ENCODE data around the gene MED8.
"Not testable (repeated sequence)": the region's sequence is repeated elsewhere in the genome, so short reads cannot be mapped to it uniquely, and the experiment has no call there.

The MED8 gene

DNA sequence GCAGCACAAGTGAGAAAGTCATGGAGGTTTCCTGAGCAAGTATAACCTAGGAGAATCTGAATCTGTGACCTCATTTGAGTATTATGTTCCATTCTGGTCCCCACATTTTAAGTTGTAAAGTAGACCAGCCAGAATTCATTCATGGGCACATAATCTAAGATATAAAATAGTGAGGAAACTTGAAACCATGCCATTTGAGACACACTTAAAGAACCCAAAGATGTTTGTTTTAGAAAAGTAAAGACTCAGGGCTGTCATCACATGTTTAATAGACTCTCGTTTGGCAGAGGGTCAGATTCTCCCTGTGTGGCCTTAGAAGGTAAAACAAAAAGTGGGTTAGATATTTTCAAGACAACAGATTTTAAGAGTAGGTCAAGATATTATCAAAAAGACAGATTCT, 6.5 kb upstream of the MED8 start:
- intact Hi-C loops (cut with DNase I) = no loop called here
- DNase-seq = no peak

DNA sequence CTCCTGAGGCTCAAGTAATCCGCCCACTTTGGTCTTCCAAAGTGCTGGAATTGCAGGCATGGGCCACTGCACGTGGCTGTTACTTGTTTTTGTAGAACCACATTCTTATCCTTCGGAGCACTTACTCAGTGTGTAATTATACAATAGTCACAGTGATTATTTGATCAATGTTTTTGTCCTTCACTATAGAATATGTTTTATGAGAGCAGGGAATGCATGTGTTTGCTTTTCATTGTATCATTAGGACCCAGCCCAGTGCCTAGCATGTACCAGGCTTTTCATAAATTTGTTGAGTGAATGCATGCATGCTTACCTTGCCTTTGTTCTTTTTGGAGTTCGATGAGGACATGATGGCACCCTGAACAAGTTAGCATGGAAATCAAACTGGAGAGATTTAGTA, 5.9 kb upstream of the MED8 start:
- no peak for DNase-seq
- intact Hi-C loops (cut with DNase I) = no loop called here

DNA sequence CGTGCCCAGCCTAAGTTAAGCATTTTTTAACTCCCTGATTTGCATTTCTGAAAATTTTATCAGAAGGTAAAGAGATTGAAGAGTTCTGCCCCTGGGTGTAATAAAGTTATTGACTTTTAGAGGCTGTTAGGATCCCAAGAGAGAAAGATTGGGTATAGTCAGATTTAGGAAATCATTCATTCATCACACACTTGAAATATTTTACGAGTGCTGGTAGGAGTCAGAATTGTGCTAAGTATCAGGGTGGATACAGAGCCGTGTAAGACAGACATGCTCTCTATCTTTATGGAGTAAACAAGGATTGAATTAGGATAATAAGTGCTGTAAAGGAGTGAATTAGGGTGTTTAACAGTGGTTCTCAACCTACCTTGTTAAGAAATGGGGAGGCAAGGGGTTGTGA, 3.1 kb upstream of the MED8 start:
- no peak for DNase-seq
- intact Hi-C loops (cut with DNase I) = no loop called here

DNA sequence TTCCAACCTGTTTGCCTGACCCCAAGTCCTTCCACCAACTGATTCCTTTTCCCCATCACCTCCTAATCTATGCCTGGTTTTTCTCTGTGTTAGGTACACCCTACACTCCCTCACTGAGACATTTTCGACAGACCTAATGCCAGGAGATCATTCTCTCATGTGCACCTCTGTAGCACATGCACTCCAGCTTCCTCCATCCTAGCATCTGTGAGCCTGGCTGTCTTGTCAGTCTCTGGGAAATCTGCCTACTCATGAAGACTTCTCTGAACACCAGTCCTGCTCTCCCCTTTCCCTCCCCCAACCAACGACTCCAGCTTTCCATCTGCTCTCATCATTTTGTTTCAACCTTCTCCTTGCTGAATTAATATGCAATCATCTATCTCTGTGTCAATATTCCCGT, 987 bp downstream of the MED8 start:
- peak in 11 of 42 donors; percentile 12 to 61 (median 23) for DNase-seq
- intact Hi-C loops (cut with DNase I) = loop anchor here (5.0 to 10.0 kb wide), 2 partner anchors 56 to 151 kb away; no protein-coding TSS in a partner anchor

DNA sequence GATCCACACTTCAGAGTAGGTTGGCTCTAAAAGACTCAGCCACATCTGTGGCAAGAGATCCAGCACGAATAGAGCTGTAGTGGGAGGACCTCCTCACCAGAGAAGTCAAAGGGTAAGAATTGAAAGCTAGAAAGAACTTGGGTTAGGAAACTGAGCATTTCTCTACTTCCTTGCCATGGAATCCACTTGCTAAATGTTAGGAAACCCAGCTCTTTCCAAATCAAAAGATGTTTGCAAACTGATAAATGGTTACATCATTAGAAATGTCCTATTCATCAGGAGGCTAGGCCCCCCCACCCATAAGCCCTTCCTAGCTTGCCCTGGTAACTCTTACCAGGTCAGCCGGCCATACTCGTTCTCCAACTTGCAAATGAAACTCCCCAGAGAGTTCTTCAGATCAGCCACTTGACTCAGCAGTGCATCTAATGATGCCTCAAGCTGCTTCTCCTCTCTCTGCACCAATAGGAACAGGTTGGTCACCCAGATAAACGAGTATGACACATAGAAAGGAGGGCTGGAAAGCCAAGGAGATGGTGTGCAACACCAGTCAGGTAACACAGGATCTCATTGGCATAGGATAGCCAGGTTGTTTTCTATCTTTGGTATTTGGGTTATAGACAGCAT, 1.5 kb downstream of the MED8 start:
- no peak for DNase-seq
- intact Hi-C loops (cut with DNase I) = loop anchor here (5.0 to 10.0 kb wide), 2 partner anchors 57 to 151 kb away; no protein-coding TSS in a partner anchor

DNA sequence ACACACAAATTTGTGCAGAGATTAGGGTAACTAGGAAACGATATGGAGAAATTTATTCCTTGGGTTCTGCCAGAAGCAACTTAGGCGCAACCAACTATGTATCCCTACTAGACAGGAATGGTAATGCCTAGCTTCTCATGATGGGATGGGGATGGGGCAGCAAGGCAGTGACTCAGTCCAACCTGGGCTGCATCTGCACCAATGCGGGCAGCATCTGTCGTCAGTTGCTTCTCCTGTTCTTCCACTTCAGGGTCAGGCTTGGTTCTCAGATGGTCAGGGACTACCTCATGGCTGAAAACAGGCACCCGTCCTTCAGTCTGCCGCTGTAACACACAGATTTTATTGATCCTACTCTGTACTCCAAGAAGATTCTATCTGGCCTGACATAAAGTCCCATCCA, 2.9 kb downstream of the MED8 start:
- DNase-seq = no peak
- intact Hi-C loops (cut with DNase I) = loop anchor here (5.0 to 10.0 kb wide), 2 partner anchors 58 to 149 kb away; no protein-coding TSS in a partner anchor

DNA sequence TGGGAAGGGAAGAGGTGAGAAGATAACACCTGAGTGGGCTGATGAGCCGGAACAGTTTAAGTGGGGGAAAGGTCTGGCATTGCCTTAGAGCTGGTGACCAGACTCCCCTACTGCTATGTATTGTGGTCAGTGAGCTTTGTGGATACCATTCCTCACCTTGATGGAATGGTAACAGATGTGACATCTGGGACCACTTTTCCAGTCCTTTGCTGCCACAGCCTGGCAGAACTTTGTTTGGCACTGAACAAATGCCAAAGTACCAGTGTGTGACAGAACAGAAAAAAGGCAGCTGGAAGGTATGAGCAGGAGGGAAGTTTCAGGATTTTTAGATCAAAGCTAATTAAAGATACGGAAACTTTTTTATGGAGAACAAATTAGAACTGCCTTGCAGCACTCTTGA, 6.2 kb downstream of the MED8 start:
- intact Hi-C loops (cut with DNase I) = loop anchor here (10.0 kb wide), 1 partner anchor 61 kb away; no protein-coding TSS in a partner anchor
- DNase-seq = peak in 38 of 42 donors; percentile 26 to 83 (median 60)

DNA sequence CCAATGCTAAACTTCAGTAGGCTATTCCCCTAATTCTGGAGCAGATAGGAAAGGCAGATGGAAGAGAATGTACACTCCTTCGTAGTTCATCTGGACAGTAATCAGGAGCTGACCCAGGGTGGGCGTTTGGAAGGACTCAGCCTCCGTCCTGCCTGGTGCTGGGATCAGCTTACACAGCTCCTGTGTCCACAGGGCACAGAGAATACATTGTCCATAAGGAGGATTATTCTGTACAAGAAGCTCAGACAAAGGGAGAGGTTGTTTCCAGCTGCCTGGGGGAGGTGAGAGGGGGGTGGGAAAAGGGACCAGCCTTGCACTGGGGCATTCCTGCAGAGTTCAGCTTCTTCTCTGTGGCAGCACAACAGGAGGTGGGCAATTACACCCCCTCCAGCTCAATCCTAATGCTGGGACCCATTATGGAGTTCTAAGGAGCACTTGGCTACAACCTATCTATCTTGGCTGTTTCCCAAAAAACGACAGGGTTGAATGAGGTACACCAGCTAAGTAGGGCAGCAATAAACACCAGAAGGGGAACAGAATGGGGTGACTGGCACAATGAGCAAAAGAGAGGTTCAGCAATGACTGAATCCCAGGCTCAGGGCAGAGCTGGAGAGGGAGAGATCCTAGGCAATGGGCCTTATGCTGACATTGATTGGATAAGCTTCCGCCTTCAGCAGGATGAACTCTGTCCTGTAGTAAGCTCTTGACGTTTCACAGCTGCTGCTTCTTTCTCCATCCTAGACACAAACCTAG, 7.4 kb downstream of the MED8 start:
- DNase-seq = peak; percentile 41 to 88 (median 74)
- intact Hi-C loops (cut with DNase I) = loop anchor here (10.0 kb wide), 1 partner anchor 63 kb away; no protein-coding TSS in a partner anchor

DNA sequence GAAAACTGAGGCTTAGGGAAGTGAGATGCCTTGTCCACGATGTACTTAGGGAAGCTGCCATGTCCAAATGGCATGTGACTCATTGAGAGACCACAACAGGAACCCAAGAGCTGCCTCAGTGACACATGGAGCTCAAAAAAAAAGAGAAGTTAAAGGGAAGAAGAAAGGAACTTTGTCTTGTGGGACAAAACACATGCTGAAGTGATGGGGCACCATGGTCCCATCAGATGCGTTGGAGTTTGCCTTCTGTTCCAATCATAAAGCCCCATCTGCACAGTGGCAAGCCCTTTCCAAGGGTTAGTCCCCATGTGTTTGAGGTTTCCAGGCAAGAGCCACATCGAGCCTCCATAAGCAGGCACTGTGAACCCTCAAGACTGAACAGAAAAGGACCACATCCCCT, 8.0 kb downstream of the MED8 start:
- intact Hi-C loops (cut with DNase I) = loop anchor here (10.0 kb wide), 1 partner anchor 63 kb away; no protein-coding TSS in a partner anchor
- peak in 25 of 42 donors; percentile 16 to 75 (median 37) for DNase-seq

DNA sequence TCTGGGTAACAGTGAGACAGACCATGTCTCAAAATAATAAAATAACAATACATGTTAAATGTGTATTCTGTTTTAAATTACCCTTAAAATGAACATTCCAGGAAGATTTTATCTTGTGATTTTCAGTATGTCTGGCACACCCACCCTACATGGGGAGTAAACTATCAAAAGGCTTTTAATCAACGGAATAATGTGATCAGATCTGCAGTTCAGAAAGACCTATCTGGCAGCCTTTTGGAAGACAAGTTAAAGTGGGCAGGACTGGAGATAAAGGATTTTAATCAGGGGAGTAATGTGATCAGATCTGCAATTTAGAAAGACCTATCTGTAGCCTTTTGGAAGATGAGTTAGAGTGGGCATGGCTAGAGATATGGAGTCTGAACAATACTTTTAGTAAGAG, 10.1 kb downstream of the MED8 start:
- intact Hi-C loops (cut with DNase I) = no loop called here
- DNase-seq = no peak

DNA sequence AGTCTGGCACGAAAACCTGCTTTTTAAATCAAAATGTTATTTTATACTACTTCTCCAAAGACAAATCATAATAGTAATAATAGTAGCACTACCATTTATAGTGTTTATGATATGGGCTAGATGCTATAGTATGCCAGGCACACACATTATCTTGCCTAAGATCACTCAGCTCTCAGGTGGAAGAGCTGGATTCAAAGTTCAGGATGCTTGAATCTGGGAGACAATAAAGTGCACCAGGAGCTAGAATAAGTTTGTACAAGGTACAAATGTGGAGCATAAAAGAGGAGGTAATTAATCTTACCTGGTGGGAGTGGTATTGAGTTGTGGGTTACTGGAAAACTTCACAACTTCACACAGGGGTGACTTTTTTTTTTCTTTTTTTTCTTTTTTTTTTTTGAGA, 11.8 kb downstream of the MED8 start:
- DNase-seq = no peak
- intact Hi-C loops (cut with DNase I) = no loop called here

DNA sequence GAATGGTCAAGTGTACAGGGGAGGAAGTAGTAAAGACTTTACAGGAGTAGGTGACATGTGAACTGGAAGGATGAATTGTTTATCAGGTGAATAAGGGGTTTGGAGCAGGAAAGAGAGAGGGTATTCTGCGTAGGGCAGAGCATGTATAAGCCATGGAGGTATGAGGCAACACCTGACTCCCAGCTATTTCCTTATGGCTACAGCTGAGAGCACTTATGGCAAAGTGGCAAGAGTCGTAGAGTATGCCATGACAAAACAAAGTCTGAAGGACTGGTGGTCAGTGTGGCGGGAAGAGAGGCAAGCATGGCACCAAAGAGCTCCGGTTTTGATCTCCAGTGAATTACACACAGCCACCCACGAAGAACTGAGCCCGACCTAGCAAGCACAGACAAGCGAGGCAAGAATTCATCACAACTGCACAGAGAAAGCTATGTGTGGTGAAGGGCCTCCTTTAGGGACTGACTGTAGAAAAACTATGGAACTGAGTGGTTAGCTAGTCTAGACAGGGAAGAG, 12.8 kb downstream of the MED8 start:
- intact Hi-C loops (cut with DNase I) = no loop called here
- no peak for DNase-seq

DNA sequence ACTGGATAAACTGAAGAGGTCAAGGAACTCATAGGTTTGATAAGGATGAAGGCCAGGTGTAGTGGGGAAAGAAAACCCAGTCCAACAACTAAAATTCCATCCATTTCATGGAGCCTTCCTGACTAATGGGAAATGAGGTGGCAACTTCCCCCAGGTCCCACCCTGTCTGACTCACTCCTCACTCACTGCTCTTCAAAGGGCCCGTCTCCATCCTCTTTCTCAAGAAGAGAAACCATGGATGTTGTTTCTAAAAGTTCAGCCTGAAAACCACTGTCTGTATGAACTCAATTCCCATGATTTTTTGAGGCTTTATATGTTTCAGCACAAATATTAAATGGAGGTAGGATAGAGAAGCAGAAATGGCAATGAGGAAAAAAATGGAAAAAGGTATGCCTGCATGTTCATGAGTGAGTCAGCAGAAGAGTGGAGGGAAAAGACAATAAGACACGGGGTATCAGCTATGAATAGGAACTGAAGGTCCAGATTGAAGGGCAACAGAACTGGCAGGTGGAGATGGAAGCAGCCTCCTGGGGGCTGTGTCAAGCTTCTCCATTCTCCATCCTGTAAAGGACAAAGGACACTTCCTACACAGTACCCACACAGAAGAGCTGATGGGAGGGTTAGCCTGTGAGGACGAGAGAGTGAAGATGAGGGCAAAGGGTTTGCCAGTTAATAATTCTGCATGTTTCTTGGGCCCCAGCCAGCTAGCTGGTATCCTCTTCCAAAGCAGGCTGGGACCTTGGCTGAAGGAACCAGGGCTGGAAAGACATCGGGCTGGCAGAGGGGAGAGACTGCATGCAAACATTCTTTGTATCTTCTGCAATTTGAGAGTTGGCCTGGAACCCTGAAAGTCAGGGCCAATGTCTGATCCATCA, 16.3 kb downstream of the MED8 start:
- peak in 8 of 42 donors; percentile 15 to 68 (median 36) for DNase-seq
- intact Hi-C loops (cut with DNase I) = no loop called here

DNA sequence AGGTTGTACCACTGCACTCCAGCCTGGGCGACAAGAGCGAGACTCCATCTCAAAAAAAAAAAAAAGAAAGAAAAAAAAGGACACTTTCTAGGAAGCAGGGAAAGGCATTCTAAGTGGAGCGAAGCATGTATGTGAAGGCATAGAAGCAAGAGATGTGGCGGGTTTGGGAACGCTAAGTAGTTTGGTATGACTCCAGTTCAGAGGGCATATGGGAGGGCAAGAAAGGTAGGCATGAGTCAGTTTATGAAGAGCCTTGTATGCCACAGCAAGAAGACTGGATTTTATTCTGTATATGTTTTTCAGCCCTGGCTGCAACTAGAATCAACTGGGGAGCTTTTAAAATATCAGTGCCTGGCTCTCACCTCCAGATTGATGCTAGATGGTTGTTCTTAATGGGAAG, 17.4 kb downstream of the MED8 start:
- DNase-seq = no peak

DNA sequence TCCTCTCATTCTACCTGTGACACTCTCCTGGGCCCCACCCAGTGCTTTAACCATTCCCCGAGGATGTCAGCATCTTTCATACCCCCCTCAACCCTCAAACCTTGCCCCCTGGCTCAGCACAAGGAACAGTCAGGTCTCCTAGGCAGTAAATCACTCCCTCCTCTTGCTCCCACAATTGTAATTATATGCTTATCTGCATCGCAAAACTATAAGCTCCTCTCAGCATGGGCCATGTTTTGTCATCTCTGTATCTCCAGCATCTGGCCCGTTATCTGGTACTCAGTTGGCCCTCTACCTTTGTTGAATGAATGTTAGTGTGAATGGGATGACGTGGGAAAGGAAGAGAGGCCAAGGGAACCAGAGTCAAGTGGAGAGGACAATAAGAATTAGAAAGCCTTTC, 19.0 kb downstream of the MED8 start:
- no peak for DNase-seq
- intact Hi-C loops (cut with DNase I) = no loop called here

More for the DNA sequence above, 17.4 kb downstream of the MED8 start:
- intact Hi-C loops (cut with DNase I) = no loop called here

DNA sequence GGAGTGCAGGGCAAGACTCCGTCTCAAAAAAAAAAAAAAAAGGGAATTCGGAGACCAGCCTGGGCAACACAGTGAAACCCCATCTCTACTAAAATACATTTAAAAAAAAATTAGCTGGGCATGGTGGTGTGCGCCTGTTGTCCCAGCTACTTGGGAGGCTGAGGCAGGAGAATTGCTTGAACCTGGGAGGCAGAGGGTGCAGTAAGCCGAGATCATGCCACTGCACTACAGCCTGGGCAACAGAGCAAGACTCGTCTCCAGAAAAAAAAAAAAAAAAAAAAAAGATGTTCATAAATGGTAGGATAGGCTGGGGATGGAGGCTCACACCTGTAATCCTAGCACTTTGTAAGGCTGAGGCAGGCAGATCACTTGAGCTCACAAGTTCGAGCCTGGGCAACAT, 19.8 kb downstream of the MED8 start:
- DNase-seq; intact Hi-C loops (cut with DNase I): not testable (repeated sequence)

DNA sequence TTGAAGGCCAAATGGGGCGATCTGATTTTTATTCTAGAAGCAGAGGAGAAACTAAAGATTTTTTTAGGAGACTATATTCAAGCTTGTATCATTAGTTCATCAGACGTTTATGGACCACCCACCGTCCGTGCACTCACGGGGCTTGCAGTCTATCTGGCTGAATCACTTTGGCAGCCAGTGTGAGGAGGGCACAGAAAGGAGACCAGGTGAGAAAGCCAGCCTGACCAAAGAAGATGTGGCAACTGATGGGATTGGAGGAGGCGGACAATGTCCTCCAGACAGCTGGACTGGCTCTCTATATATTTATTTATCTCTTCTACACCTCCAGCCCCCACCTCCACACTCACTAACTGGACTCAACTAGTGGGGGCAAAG, 21.0 kb downstream of the MED8 start:
- DNase-seq = no peak

DNA sequence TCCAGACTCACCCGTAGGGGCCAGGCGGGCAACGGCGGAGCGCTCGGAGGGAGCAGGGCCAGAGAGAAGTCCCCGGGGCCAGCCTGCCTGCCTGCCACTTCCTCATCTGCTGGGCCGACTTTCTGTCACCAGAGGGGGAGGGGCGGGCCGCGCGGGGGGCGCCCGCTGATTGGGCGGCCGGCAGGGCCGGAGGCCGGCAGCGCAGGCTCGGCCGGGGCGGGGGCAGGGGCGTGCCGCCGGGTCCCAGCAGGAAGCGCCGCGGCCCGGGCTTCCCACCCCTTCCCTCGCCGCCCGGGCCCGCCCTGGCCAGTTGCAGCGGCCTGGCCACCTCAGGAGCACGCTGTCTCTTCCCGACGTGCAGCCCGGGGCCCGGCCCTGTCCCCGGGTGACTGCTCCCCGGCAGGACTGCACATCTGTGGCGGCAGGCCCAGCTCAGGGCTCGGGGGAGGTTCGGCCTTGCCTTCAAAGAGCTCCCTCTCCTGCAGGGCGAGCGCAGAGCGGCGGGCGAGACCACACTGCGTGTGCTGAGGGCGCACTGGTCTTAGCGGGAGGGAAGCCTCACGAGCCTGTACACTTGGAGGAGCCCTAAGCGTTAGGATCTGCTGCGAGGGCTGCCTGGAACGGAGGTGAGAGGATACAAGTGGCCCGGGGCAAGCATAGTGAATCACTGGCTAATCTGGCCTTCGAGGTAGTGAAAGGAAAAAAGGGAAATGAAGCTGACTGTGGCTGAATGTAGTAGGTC, 21.5 kb downstream of the MED8 start, which contains the start of gene ELOVL1:
TSS of gene ELOVL1 (minus strand) at position 108 of the 742 bp plus-strand sequence. CDS start 2,402 bp downstream, outside the sequence.
- intact Hi-C loops (cut with DNase I) = no loop called here
- DNase-seq = peak; percentile 75 to 96 (median 90)

More for the DNA sequence above, 21.0 kb downstream of the MED8 start:
- intact Hi-C loops (cut with DNase I) = no loop called here

All from head of caudate nucleus (tissue), 42 donors.